Uterus (tissue), 4 donors: ENCODE results near the gene IFITM5. TPM values are rescaled to one million over a fixed set of nuclear protein-coding genes. Genes with fewer than 3 reads are reported as not detected.
"Not testable (repeated sequence)": the region's sequence is repeated elsewhere in the genome, so short reads cannot be mapped to it uniquely, and the experiment has no call there.

Experiments
- DNase-seq, 2 donors: peaks; one replicate each; pipeline ENCODE4 v3.0.0-alpha.2; 2019 to 2020
- H3K27ac ChIP-seq, 2 donors: fragments of 200-600 bp; sonication (generic); 1 replicate in 1 of 2; 2 replicates in 1 of 2; pipeline ENCODE4 v1.5.1; 2016 to 2018
- H3K27me3 ChIP-seq, 2 donors: fragments of 200-600 bp; sonication (generic); one replicate each; pipeline ENCODE4 v1.5.1; 2018 to 2019; ENCODE audit warnings: control low read depth in 1 of 2
- H3K36me3 ChIP-seq, 2 donors: fragments of 200-600 bp; sonication (generic); one replicate each; pipeline ENCODE4 v1.5.1; 2019; ENCODE audit warnings: control low read depth in 1 of 2
- H3K4me1 ChIP-seq, 2 donors: fragments of 200-600 bp; sonication (generic); one replicate each; pipeline ENCODE4 v1.5.1; 2018 to 2019; ENCODE audit warnings: control low read depth in 1 of 2
- H3K4me3 ChIP-seq, 2 donors: fragments of 200-600 bp; sonication (generic); 1 replicate in 1 of 2; 2 replicates in 1 of 2; pipeline ENCODE4 v1.5.1; 2018 to 2019; ENCODE audit warnings: mild to moderate bottlenecking in 1 of 2
- H3K9me3 ChIP-seq, 2 donors: fragments of 200-600 bp; sonication (generic); one replicate each; pipeline ENCODE4 v1.5.1; 2019; ENCODE audit warnings: control low read depth in 1 of 2
- POLR2A ChIP-seq, 2 donors: fragments of 450-650 bp; IDR thresholded peaks; one replicate each; pipeline ENCODE4 v1.6.1; 2016; ENCODE audit warnings: antibody characterized with exemption in 2 of 2, mild to moderate bottlenecking in 1 of 2, moderate library complexity in 1 of 2
- intact Hi-C: fragments of 100-400 bp; cut with DNase I; formaldehyde crosslinking; loops from one replicate; pipeline ENCODE4 v1.15.1; 2023; ENCODE audit warnings: low total_unique reads
- total RNA-seq, 4 donors: library from RNA; depleted of rRNA in 3 of 4; stranded (reverse); fragments of >200 nt in 3 of 4; gene quantifications; one replicate each; pipeline versions ENCODE4 v1.1.0 to v1.2.4, GENCODE V29; 2014 to 2023
- TF ChIP-seq, protein P1 (sequence below), 4 experiments: fragments of 200-600 bp in 2 of 4; fragments of 450-650 bp in 2 of 4; sonication (generic) in 2 of 4; IDR thresholded peaks; one replicate each; pipeline ENCODE4 v1.5.1; 2016 to 2019; ENCODE audit warnings: antibody characterized with exemption in 4 of 4, mild to moderate bottlenecking in 2 of 4, moderate library complexity in 1 of 4
- donor health status: DM: yes; HTN: yes; CAD: no.

Gene IFITM5
- total RNA-seq, 4 donors from 2014 or later = not detected

DNA sequence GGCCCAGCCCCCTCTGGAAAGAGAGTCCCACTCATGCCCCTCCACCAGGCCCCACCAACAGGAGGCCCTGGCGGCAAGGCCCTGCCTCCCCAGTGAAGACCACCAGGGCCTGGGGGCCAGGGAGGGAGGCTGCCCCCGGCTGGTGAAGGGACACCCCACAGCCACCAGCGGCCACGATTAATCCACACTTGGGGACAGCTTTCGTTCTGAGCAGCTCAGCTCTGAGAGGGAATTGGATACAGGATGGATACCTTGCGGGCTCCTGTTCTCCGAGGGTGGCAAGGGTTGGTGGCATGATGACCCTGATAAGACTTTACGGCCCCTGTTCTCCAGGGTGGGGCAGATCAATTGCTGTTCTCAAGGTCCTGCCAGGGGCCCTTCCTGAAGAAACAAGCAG lies 28.0 kb downstream of the IFITM5 start:
- intact Hi-C loops = no loop called here
- TF ChIP-seq, protein P1, sequence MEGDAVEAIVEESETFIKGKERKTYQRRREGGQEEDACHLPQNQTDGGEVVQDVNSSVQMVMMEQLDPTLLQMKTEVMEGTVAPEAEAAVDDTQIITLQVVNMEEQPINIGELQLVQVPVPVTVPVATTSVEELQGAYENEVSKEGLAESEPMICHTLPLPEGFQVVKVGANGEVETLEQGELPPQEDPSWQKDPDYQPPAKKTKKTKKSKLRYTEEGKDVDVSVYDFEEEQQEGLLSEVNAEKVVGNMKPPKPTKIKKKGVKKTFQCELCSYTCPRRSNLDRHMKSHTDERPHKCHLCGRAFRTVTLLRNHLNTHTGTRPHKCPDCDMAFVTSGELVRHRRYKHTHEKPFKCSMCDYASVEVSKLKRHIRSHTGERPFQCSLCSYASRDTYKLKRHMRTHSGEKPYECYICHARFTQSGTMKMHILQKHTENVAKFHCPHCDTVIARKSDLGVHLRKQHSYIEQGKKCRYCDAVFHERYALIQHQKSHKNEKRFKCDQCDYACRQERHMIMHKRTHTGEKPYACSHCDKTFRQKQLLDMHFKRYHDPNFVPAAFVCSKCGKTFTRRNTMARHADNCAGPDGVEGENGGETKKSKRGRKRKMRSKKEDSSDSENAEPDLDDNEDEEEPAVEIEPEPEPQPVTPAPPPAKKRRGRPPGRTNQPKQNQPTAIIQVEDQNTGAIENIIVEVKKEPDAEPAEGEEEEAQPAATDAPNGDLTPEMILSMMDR (IDR thresholded peaks at IDR 0.05) = no peak
- no peak for TF ChIP-seq POLR2A (IDR thresholded peaks at IDR 0.05)
- Histone ChIP-seq H3K36me3 (no peaks in the 10 kb centered on the region), H3K4me1 (no peaks in the 10 kb centered on the region), H3K27ac (no peak overlapping the region), H3K4me3 (no peak overlapping the region), H3K27me3 (no peaks in the 10 kb centered on the region), H3K9me3 (peaks cover 0 to 5% of the 10 kb centered on the region in 2 donors)
- no peak for DNase-seq

DNA sequence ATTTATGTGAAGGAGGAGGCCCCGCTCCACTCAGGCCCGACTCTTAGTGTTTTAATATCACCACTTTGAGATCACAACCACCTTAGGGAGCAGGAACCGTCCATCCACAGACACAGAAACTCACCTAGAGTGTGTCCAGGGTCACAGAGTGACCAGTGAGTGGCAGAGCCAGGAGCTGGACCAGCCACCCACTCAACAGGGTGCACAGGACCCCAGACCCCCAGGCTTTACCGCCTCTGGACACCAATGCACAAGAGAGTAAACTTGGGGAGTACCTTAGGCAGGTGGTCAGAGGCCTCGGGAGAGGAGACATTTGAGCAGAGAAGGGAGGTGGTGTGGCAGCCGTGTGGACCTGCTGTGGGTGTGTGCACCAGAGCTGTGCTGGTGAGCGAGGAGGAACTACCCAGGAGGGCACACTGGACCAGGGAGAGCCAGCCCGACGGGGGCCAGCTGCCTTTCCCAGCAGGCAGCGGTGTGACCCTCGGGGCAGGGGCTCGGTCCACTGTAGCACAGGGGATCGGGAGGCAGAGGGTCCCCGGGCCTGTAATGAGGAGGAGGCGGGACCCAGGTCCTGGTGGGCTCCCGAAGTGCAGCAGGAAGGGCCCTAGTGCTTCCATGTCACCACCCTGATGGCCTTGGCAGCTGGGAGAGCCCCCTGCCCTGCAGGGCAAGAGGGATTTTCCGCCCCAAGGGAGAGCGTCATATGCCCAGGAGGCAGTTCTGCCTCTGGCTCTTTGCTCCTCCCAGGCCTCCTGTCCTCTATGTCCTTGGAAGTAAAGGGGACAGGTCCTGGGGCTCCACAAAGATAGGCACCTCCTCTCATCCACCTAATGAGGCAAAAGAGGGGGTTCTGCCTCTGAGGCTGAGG lies 28.6 kb downstream of the IFITM5 start:
- Histone ChIP-seq H3K9me3 (peaks cover 0 to 5% of the 10 kb centered on the region in 2 donors), H3K4me3 (no peak overlapping the region), H3K4me1 (no peaks in the 10 kb centered on the region), H3K27ac (no peak overlapping the region), H3K36me3 (no peaks in the 10 kb centered on the region), H3K27me3 (no peaks in the 10 kb centered on the region)
- TF ChIP-seq POLR2A (IDR thresholded peaks at IDR 0.05) = no peak
- TF ChIP-seq, protein P1 (IDR thresholded peaks at IDR 0.05) = no peak
- DNase-seq = no peak
- intact Hi-C loops = no loop called here

DNA sequence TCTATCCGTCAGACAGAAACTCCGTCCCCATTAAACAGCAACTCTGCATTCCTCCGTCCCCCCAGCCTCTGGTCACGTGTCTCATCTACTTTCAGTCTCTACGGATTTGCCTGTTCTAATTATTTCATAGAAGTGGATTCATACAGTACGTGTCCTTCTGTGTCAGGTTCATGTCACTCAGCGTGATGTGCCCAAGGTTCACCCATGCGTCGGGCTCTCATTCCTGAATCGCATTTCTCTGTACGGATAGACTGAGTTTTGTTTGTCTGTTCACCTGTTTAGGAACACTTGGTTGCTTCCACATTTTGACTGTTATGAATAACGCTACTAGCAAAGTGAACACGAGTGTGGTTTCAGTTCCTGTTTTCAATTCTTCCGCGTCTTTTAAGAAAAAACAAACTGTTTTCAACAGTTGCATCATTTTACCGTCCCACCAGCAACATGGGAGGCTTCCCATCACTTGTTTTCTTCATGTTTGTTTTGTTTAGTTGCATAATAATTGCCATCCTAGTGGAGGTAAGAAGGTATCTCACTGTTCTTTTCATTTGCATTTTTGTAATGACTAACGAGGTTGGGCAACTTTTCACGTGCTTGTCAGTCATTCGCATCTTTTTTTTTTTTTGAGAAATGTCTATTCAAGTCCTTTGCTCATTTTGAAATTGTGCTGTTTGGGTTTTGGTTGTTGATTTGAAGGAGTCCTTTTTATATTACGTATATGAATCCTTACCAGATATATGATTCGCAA lies 30.0 kb downstream of the IFITM5 start:
- intact Hi-C loops = no loop called here

DNA sequence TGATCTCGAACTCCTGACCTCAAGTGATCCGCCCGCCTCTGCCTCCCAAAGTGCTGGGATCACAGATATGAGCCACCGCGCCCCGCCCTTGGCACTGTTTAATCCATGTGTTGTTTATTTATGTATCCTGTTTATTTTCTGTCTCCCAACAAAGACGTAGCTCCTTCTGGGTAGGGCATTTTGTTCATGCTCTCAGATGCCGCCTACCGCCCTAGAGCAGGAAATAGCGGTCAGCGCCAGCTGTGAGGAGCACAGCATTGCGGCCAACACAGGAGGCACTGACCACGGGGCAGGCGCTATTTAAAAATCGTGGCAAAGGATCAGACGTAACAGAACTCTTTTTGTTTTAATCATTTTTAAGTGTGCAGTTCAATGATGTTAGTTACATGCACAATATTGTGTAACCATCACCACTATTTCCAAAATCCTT lies 30.6 kb downstream of the IFITM5 start:
- DNase-seq, H3K4me1 ChIP-seq, intact Hi-C loops, H3K27me3 ChIP-seq, H3K36me3 ChIP-seq, H3K9me3 ChIP-seq, H3K4me3 ChIP-seq: not testable (repeated sequence)
- H3K27ac ChIP-seq = peak overlapping the region; percentile 14 to 19

More for the DNA sequence above, 30.0 kb downstream of the IFITM5 start:
- TF ChIP-seq, protein P1 (IDR thresholded peaks at IDR 0.05) = no peak
- no peak for TF ChIP-seq POLR2A (IDR thresholded peaks at IDR 0.05)
- no peak overlapping the region for H3K4me3 ChIP-seq
- DNase-seq = no peak
- H3K36me3 ChIP-seq = no peaks in the 10 kb centered on the region
- H3K27ac ChIP-seq = no peak overlapping the region
- peaks cover 0 to 3% of the 10 kb centered on the region in 2 donors for H3K9me3 ChIP-seq
- no peaks in the 10 kb centered on the region for H3K4me1 ChIP-seq
- no peaks in the 10 kb centered on the region for H3K27me3 ChIP-seq

DNA sequence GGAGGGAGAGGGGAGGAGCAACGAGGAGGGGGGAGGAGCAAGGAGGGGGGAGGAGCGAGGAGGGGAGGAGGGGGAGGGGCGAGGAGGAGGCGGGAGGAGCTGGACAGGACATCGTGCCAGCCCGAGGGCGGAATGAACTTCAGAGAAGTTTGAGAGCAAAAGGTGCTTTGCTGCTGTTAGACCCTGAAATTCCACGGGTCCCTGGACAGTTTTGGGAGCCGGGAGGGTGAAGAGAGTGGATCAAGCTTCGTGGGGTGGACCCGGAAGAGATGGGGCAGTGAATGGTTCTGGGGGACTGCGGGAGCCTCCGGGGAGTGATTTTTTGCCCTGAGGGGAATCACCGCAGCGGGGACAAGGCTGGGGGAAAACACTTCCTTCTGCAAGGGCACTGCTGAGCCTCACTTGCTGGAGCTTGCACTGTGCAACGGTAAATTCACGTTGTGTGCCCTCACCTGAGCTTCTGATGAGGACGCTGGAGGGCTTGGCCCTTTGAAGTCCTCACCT lies 31.8 kb downstream of the IFITM5 start:
- peak in 1 of 2 donors; percentile 45 for DNase-seq
- intact Hi-C loops = no loop called here
- Histone ChIP-seq H3K36me3 (no peaks in the 10 kb centered on the region), H3K4me1 (no peaks in the 10 kb centered on the region), H3K27ac (peak overlapping the region in 1 of 2 donors; percentile 19), H3K27me3 (no peaks in the 10 kb centered on the region), H3K4me3 (no peak overlapping the region), H3K9me3 (peaks cover 0 to 3% of the 10 kb centered on the region in 2 donors)
- no peak for TF ChIP-seq POLR2A (IDR thresholded peaks at IDR 0.05)
- TF ChIP-seq, protein P1 (IDR thresholded peaks at IDR 0.05) = no peak
